PC-3 (cell line): ENCODE measurements around the gene NGF.

Experiments used
- CTCF ChIP-seq: fragments of 300-600 bp; sonication (generic); conservative IDR thresholded peaks from 2 replicates; pipeline ENCODE4 v1.5.1; 2017; ENCODE audit warnings: antibody characterized with exemption, low read depth, mild to moderate bottlenecking, low read length
- EZH2 ChIP-seq: fragments of 300-600 bp; sonication (generic); IDR thresholded peaks from one replicate; pipeline ENCODE4 v1.6.1; 2017; ENCODE audit warnings: antibody characterized with exemption, mild to moderate bottlenecking, low read length; ENCODE audit not compliant: unreplicated experiment

- TF ChIP-seq CTCF, result no peak
- TF ChIP-seq EZH2, result no peak
These were observed 38.8 kb downstream of the NGF start for GRCh38 chr1:115299266-115299665.
